IMR-90 (cell line): ENCODE data around the gene GJB5. TPM values are rescaled to one million over a fixed set of nuclear protein-coding genes. Genes with fewer than 3 reads are reported as not detected.

Experiments used
- ATAC-seq: fragments of 200-7000 bp; cut with Tn5 transposase; 2 replicates; pipeline ENCODE4 v1.9.1; 2020; ENCODE audit warnings: low read depth, mild to moderate bottlenecking, moderate library complexity
- BruUV-seq: library from RNA; stranded (reverse); fragments of 400-500 nt; replicated peaks from 2 replicates; lab custom pipeline; 2021; lab: Mats Ljungman, UMichigan
- CTCF ChIA-PET: fragments of 300-600 bp; formaldehyde crosslinking; extraction: SDS; loops from one replicate; lab custom pipeline; 2021; ENCODE audit warnings: antibody characterized with exemption; lab: Yijun Ruan, JAX
- POLR2A ChIA-PET: fragments of 300-600 bp; sonication (Branson Sonifier 250); formaldehyde crosslinking; loops from one replicate; lab custom pipeline; 2022; ENCODE audit warnings: antibody characterized with exemption; ENCODE audit not compliant: unreplicated experiment; lab: Charles Lee
- DNase-seq: peaks from one replicate; pipeline ENCODE4 v3.0.0; 2013
- H2AFZ ChIP-seq: replicated peaks from 2 replicates; pipeline ENCODE3; 2013; ENCODE audit warnings: low read length, mild to moderate bottlenecking; ENCODE audit not compliant: poor library complexity
- H2AK5ac ChIP-seq: 2 replicates; pipeline ENCODE4 v1.6.1; 2013; ENCODE audit warnings: low read depth, low read length, inconsistent platforms
- H2AK9ac ChIP-seq: replicated peaks from 2 replicates; pipeline ENCODE3; 2013; ENCODE audit warnings: mild to moderate bottlenecking, low read depth, low read length, moderate library complexity; ENCODE audit not compliant: poor library complexity
- H2BK120ac ChIP-seq: 2 replicates; pipeline ENCODE4 v1.6.1; 2013; ENCODE audit warnings: low read depth, low read length, inconsistent platforms
- H2BK15ac ChIP-seq: 3 replicates; pipeline ENCODE4 v1.6.1; 2013; ENCODE audit warnings: low read depth, low read length, inconsistent platforms
- H2BK20ac ChIP-seq: 2 replicates; pipeline ENCODE4 v1.6.1; 2013; ENCODE audit warnings: low read depth, mild to moderate bottlenecking, inconsistent platforms, low read length, moderate library complexity
- H2BK5ac ChIP-seq: 2 replicates; pipeline ENCODE4 v1.6.1; 2013; ENCODE audit warnings: mild to moderate bottlenecking, low read depth, low read length, inconsistent platforms; ENCODE audit not compliant: poor library complexity, severe bottlenecking
- H3K14ac ChIP-seq: replicated peaks from 2 replicates; pipeline ENCODE4 v1.6.1; 2013; ENCODE audit warnings: low read depth, low read length, inconsistent platforms
- H3K18ac ChIP-seq: 2 replicates; pipeline ENCODE4 v1.6.1; 2013; ENCODE audit warnings: low read depth, low read length, control low read depth
- H3K23ac ChIP-seq: 2 replicates; pipeline ENCODE4 v1.6.1; 2013; ENCODE audit warnings: low read depth, low read length, inconsistent platforms
- H3K27ac ChIP-seq: 2 replicates; pipeline ENCODE4 v1.5.1; 2013; ENCODE audit warnings: mild to moderate bottlenecking, control low read depth, low read length; ENCODE audit not compliant: insufficient read depth
- H3K27me3 ChIP-seq: 2 replicates; pipeline ENCODE4 v1.6.1; 2013; ENCODE audit warnings: low read length; ENCODE audit not compliant: control insufficient read depth, insufficient read depth
- H3K36me3 ChIP-seq: 2 replicates; pipeline ENCODE4 v1.6.1; 2013; ENCODE audit warnings: low read length, mixed read lengths; ENCODE audit not compliant: control insufficient read depth, insufficient read depth
- H3K4ac ChIP-seq: 2 replicates; pipeline ENCODE4 v1.6.1; 2013; ENCODE audit warnings: low read depth, low read length, inconsistent platforms
- H3K4me1 ChIP-seq: 2 replicates; pipeline ENCODE4 v1.6.1; 2013; ENCODE audit warnings: low read length, mixed read lengths; ENCODE audit not compliant: control insufficient read depth, insufficient read depth
- H3K4me2 ChIP-seq: 2 replicates; pipeline ENCODE4 v1.6.1; 2013; ENCODE audit warnings: low read depth, mild to moderate bottlenecking, control low read depth, low read length, moderate library complexity
- H3K4me3 ChIP-seq: 2 replicates; pipeline ENCODE4 v1.5.1; 2013; ENCODE audit warnings: low read depth, mild to moderate bottlenecking, control low read depth, low read length, moderate library complexity; ENCODE audit not compliant: insufficient read depth
- H3K56ac ChIP-seq: 2 replicates; pipeline ENCODE4 v1.6.1; 2013; ENCODE audit warnings: low read length, inconsistent platforms; ENCODE audit not compliant: insufficient read depth; ENCODE audit errors: extremely low read depth
- H3K79me1 ChIP-seq, 2 experiments: 2 replicates each; pipeline ENCODE4 v1.6.1; 2013; ENCODE audit warnings: low read length in 2 of 2, inconsistent platforms in 1 of 2, low read depth in 1 of 2
- H3K9ac ChIP-seq: 2 replicates; pipeline ENCODE4 v1.6.1; 2013; ENCODE audit warnings: low read depth, low read length, control low read depth
- H3K9me1 ChIP-seq: 2 replicates; pipeline ENCODE4 v1.6.1; 2013; ENCODE audit warnings: low read length, inconsistent platforms; ENCODE audit not compliant: insufficient read depth
- H3K9me3 ChIP-seq: 2 replicates; pipeline ENCODE4 v1.6.1; 2013; ENCODE audit warnings: low read length; ENCODE audit not compliant: control insufficient read depth, insufficient read depth
- H4K20me1 ChIP-seq: 2 replicates; pipeline ENCODE4 v1.6.1; 2013; ENCODE audit warnings: low read length, inconsistent platforms; ENCODE audit not compliant: insufficient read depth
- H4K5ac ChIP-seq: 2 replicates; pipeline ENCODE4 v1.6.1; 2013; ENCODE audit warnings: mild to moderate bottlenecking, low read depth, low read length, control low read depth
- H4K8ac ChIP-seq, 2 experiments: 2 replicates each; pipeline ENCODE4 v1.6.1; 2013; ENCODE audit warnings: low read depth in 2 of 2, low read length in 2 of 2, control low read depth in 1 of 2, inconsistent platforms in 1 of 2
- H4K91ac ChIP-seq: 2 replicates; pipeline ENCODE4 v1.6.1; 2013; ENCODE audit warnings: low read depth, low read length, inconsistent platforms; ENCODE audit not compliant: insufficient read depth
- BHLHE40 ChIP-seq: fragments of 150-350 bp; IDR thresholded peaks from 2 replicates; pipeline ENCODE4 v1.6.1; 2016; ENCODE audit warnings: mild to moderate bottlenecking, low read depth, low read length
- ELK1 ChIP-seq: fragments of 150-350 bp; IDR thresholded peaks from 2 replicates; pipeline ENCODE4 v1.6.1; 2016; ENCODE audit warnings: low read depth, mild to moderate bottlenecking, low read length, moderate library complexity, borderline replicate concordance
- FOS ChIP-seq: fragments of 150-350 bp; IDR thresholded peaks from 2 replicates; pipeline ENCODE4 v1.6.1; 2016; ENCODE audit warnings: low read depth, low read length
- MXI1 ChIP-seq: IDR thresholded peaks from 2 replicates; pipeline ENCODE4 v1.6.1; 2012; ENCODE audit warnings: low read depth, mild to moderate bottlenecking, low read length, moderate library complexity, borderline replicate concordance
- RAD21 ChIP-seq: IDR thresholded peaks from 2 replicates; pipeline ENCODE4 v1.6.1; 2012; ENCODE audit warnings: low read length, improper control_type of control experiment
- RFX5 ChIP-seq: IDR thresholded peaks from 2 replicates; pipeline ENCODE4 v1.8.0; 2012; ENCODE audit warnings: low read depth, mild to moderate bottlenecking, low read length, moderate library complexity
- USF2 ChIP-seq: fragments of 150-350 bp; IDR thresholded peaks from 2 replicates; pipeline ENCODE4 v1.6.1; 2017; ENCODE audit warnings: mild to moderate bottlenecking, antibody characterized with exemption, low read length, low read depth
- WGBS, 2 experiments: methylation state at CpG; one replicate each; pipeline versions ENCODE4 v1.1.5 to v1.1.7; 2013; ENCODE audit warnings: missing lambda C conversion rate in 2 of 2; ENCODE audit not compliant: insufficient read length in 1 of 2; ENCODE audit errors: extremely low coverage in 2 of 2; 5-methylcytosine and 5-hydroxymethylcytosine counted together
- dilution Hi-C: fragments of 300-500 bp; cut with HindIII; formaldehyde crosslinking; loops from one replicate; pipeline ENCODE4 v1.14.3; 2018; ENCODE audit warnings: low sequenced_read_pairs; ENCODE audit not compliant: unreplicated experiment
- in situ Hi-C: fragments of 300-500 bp; cut with MboI; formaldehyde crosslinking; loops from 3 replicates; pipeline ENCODE4 v1.14.3; 2019; ENCODE audit warnings: low sequenced_read_pairs, inconsistent platforms, mixed read lengths
- intact Hi-C: fragments of 100-400 bp; cut with micrococcal nuclease; formaldehyde crosslinking; loops from 2 replicates; pipeline ENCODE4 v1.10.0; 2022
- polyA plus RNA-seq, 3 experiments: library from polyadenylated mRNA; depleted of rRNA; stranded (reverse); fragments of >200 nt; gene quantifications; 2 replicates each; pipeline ENCODE4 v1.2.3, GENCODE V29; 2012; ENCODE audit warnings: low replicate concordance in 1 of 3
- total RNA-seq: library from RNA; depleted of rRNA; stranded (reverse); fragments of >200 nt; gene quantifications from 2 replicates; pipeline ENCODE4 v1.2.3, GENCODE V29; 2012

GJB5 gene
- total and polyA plus RNA-seq, 2 of the 4 experiments (the other 2 are of a cell fraction): 0.10 TPM; not detected in 1

GRCh38 chr1:34784751-34785221, 29.9 kb downstream of the GJB5 start:
- no peak overlapping the region for H4K5ac ChIP-seq
- TF ChIP-seq RAD21 (no peak), MXI1 (no peak), BHLHE40 (no peak), RFX5 (no peak), USF2 (no peak), FOS (no peak), ELK1 (no peak)
- no peak overlapping the region for H4K8ac ChIP-seq
- no peak overlapping the region for H2BK5ac ChIP-seq
- no peaks in the 10 kb centered on the region for H3K36me3 ChIP-seq
- POLR2A ChIA-PET: no interaction called here
- H2AFZ ChIP-seq: no peak overlapping the region
- H2AK5ac ChIP-seq: no peak overlapping the region
- H3K4ac ChIP-seq: no peak overlapping the region
- H3K4me3 ChIP-seq: no peak overlapping the region
- H3K23ac ChIP-seq: no peak overlapping the region
- no peaks in the 10 kb centered on the region; the same call in 1 of the 2 replicates for H4K20me1 ChIP-seq
- peaks cover 7% of the 10 kb centered on the region; the same call in 1 of the 2 replicates for H3K4me1 ChIP-seq
- H3K14ac ChIP-seq: no peak overlapping the region
- intact Hi-C loops (loop anchor here (5.0 kb wide), 2 partner anchors 198 to 393 kb away; no protein-coding TSS in a partner anchor), in situ Hi-C loops (no loop called here), dilution Hi-C loops (no loop called here)
- H3K18ac ChIP-seq: no peak overlapping the region
- no peak overlapping the region for H2BK120ac ChIP-seq
- H2AK9ac ChIP-seq: no peak overlapping the region
- peaks cover 4% of the 10 kb centered on the region; the same call in 1 of the 2 replicates for H3K9me1 ChIP-seq
- H2BK20ac ChIP-seq: no peak overlapping the region
- ATAC-seq: no peak
- H4K91ac ChIP-seq: no peak overlapping the region
- H3K9ac ChIP-seq: no peak overlapping the region
- H3K9me3 ChIP-seq: peaks cover 6% of the 10 kb centered on the region
- H3K27me3 ChIP-seq: peaks cover 30% of the 10 kb centered on the region
- CTCF ChIA-PET: interaction anchor here (0.7 kb wide), 1 partner anchor 980 kb away, joined by 3 read pairs; no protein-coding TSS in a partner anchor
- BruUV-seq: no TSS peak
- H3K56ac ChIP-seq: no peak overlapping the region
- no peak overlapping the region for H2BK15ac ChIP-seq
- H3K27ac ChIP-seq: no peak overlapping the region
- H3K79me1 ChIP-seq: no peaks in the 10 kb centered on the region
- no peak overlapping the region for H3K4me2 ChIP-seq
- DNase-seq: no peak
- 84% methylated on average over 9 of the region's 28 CpGs; no CpG with 5 or more reads in 1 of the 2 experiments for WGBS, 2 experiments
